Loucy (cell line): ENCODE data around the gene NDUFAF8.

ENCODE experiments used
- EZH2phosphoT487 ChIP-seq: fragments of 200-600 bp; IDR thresholded peaks from 2 replicates; pipeline ENCODE4 v1.6.1; 2018; ENCODE audit warnings: antibody characterized with exemption, mild to moderate bottlenecking, moderate library complexity, borderline replicate concordance
- TF ChIP-seq, protein P1 (sequence below): fragments of 200-600 bp; sonication (generic); conservative IDR thresholded peaks from 2 replicates; pipeline ENCODE4 v1.5.1; 2014; ENCODE audit warnings: mild to moderate bottlenecking, antibody characterized with exemption, low read length

DNA sequence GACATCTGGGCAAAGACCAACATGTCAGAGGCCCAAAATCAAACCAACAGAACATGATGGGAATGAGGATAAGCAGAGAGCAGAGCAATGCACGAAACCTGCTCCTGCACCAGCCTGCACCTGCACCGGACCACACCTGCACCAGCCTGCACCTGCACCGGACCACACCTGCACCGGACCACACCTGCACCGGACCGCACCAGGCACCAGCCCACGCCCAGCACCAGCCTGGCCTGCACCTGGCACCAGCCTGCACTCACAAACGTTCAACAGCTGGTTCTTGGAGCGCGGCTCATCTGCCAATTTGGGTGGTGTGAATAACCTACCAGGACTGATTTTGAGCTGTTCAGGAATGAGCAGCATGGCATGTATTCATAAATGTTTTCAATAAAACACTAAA lies 34.5 kb upstream of the NDUFAF8 start:
- TF ChIP-seq, protein P1, sequence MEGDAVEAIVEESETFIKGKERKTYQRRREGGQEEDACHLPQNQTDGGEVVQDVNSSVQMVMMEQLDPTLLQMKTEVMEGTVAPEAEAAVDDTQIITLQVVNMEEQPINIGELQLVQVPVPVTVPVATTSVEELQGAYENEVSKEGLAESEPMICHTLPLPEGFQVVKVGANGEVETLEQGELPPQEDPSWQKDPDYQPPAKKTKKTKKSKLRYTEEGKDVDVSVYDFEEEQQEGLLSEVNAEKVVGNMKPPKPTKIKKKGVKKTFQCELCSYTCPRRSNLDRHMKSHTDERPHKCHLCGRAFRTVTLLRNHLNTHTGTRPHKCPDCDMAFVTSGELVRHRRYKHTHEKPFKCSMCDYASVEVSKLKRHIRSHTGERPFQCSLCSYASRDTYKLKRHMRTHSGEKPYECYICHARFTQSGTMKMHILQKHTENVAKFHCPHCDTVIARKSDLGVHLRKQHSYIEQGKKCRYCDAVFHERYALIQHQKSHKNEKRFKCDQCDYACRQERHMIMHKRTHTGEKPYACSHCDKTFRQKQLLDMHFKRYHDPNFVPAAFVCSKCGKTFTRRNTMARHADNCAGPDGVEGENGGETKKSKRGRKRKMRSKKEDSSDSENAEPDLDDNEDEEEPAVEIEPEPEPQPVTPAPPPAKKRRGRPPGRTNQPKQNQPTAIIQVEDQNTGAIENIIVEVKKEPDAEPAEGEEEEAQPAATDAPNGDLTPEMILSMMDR = no peak
- TF ChIP-seq EZH2phosphoT487 = no peak
